ENCODE data around the gene PLEKHG7.

GRCh38 chr12:92729773-92730305 lies 27.1 kb downstream of the PLEKHG7 start:
- no peak for TF ChIP-seq CTCF (IDR thresholded peaks at IDR 0.05; ENCODE audit: low read length)
- TF ChIP-seq EZH2 (IDR thresholded peaks at IDR 0.05; ENCODE audit: borderline replicate concordance, low read length), result no peak

Measured in OCI-LY1 (cell line).